Nephron progenitor cell (in vitro differentiated cells): ENCODE results near the gene GPRIN1.

Experiments used
- DNase-seq: peaks from one replicate; pipeline ENCODE4 v3.0.0; 2021
- H3K27ac Mint-ChIP-seq: 2 replicates; pipeline ENCODE4 v1.8.0; 2021; ENCODE audit warnings: mild to moderate bottlenecking, moderate library complexity, mixed read lengths
- H3K27me3 Mint-ChIP-seq: 2 replicates; pipeline ENCODE4 v1.8.0; 2021; ENCODE audit warnings: mild to moderate bottlenecking, low read depth, mixed read lengths; ENCODE audit not compliant: poor library complexity
- H3K36me3 Mint-ChIP-seq: 2 replicates; pipeline ENCODE4 v1.8.0; 2021; ENCODE audit warnings: low read depth, mixed read lengths
- H3K4me1 Mint-ChIP-seq: 2 replicates; pipeline ENCODE4 v1.8.0; 2021; ENCODE audit warnings: mixed read lengths
- H3K4me3 Mint-ChIP-seq: 2 replicates; pipeline ENCODE4 v1.8.0; 2021; ENCODE audit warnings: mild to moderate bottlenecking, moderate library complexity, mixed read lengths
- H3K9me3 Mint-ChIP-seq: 2 replicates; pipeline ENCODE4 v1.8.0; 2021; ENCODE audit warnings: mild to moderate bottlenecking, moderate library complexity, mixed read lengths
- TF ChIP-seq, protein P1 (sequence below): fragments of 200-600 bp; sonication (generic); IDR thresholded peaks from 2 replicates; pipeline ENCODE4 v1.5.0; 2021; ENCODE audit warnings: antibody characterized with exemption

The GPRIN1 gene

DNA sequence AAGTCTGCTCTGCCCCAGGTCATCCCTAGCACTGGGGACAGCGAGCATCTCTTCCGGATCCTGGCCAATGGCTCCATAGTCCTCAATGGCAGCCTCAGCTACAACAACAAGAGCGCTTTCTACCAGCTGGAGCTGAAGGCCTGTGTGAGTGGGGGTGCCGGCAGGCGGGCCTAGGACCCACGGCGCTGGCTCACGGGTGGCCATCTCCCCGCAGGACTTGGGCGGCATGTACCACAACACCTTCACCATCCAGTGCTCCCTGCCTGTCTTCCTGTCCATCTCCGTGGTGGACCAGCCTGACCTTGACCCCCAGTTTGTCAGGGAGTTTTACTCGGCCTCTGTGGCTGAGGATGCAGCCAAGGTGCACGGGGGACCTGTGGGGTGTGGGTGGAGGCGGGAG, 34.9 kb downstream of the GPRIN1 start:
- peaks cover 37% of the 10 kb centered on the region for H3K27me3 Mint-ChIP-seq
- H3K27ac Mint-ChIP-seq, result no peak overlapping the region
- H3K9me3 Mint-ChIP-seq, result no peaks in the 10 kb centered on the region
- peaks cover 35% of the 10 kb centered on the region for H3K4me1 Mint-ChIP-seq
- no peak for DNase-seq
- TF ChIP-seq, protein P1, sequence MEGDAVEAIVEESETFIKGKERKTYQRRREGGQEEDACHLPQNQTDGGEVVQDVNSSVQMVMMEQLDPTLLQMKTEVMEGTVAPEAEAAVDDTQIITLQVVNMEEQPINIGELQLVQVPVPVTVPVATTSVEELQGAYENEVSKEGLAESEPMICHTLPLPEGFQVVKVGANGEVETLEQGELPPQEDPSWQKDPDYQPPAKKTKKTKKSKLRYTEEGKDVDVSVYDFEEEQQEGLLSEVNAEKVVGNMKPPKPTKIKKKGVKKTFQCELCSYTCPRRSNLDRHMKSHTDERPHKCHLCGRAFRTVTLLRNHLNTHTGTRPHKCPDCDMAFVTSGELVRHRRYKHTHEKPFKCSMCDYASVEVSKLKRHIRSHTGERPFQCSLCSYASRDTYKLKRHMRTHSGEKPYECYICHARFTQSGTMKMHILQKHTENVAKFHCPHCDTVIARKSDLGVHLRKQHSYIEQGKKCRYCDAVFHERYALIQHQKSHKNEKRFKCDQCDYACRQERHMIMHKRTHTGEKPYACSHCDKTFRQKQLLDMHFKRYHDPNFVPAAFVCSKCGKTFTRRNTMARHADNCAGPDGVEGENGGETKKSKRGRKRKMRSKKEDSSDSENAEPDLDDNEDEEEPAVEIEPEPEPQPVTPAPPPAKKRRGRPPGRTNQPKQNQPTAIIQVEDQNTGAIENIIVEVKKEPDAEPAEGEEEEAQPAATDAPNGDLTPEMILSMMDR, result no peak
- H3K4me3 Mint-ChIP-seq, result no peak overlapping the region
- H3K36me3 Mint-ChIP-seq, result no peaks in the 10 kb centered on the region

DNA sequence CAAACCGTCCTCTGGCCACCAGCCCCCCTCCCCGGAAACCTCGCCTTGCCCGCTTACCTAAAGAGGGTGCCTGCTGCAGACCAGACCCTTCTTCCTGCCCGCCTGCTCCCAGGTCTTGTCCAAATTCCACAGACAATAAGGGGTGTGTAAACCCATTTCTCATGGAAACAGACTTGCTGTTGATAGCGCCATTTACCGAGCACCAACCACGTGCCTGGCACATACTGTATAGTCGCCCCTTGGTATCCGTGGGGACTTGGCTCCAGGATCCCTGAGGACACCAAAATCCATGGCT, 35.7 kb downstream of the GPRIN1 start:
- Mint-ChIP-seq H3K9me3 (no peaks in the 10 kb centered on the region), H3K4me3 (no peak overlapping the region), H3K4me1 (peaks cover 35% of the 10 kb centered on the region), H3K27me3 (peaks cover 40% of the 10 kb centered on the region), H3K36me3 (no peaks in the 10 kb centered on the region), H3K27ac (no peak overlapping the region)
- TF ChIP-seq, protein P1, result no peak
- no peak for DNase-seq

- peaks cover 38% of the 10 kb centered on the region for H3K27me3 Mint-ChIP-seq
- H3K4me1 Mint-ChIP-seq, result peaks cover 35% of the 10 kb centered on the region
- TF ChIP-seq, protein P1, result peak; percentile 80
- H3K27ac Mint-ChIP-seq, result no peak overlapping the region
- peak; percentile 86 for DNase-seq
- H3K4me3 Mint-ChIP-seq, result no peak overlapping the region
- H3K36me3 Mint-ChIP-seq, result no peaks in the 10 kb centered on the region
- no peaks in the 10 kb centered on the region for H3K9me3 Mint-ChIP-seq
Measured at GRCh38 chr5:176573564-176574296, 36.2 kb downstream of the GPRIN1 start.

- H3K36me3 Mint-ChIP-seq, result no peaks in the 10 kb centered on the region
- DNase-seq, result no peak
- TF ChIP-seq, protein P1, result no peak
- peaks cover under 1% of the 10 kb centered on the region for H3K4me1 Mint-ChIP-seq
- no peaks in the 10 kb centered on the region for H3K9me3 Mint-ChIP-seq
- H3K27me3 Mint-ChIP-seq, result peaks cover 37% of the 10 kb centered on the region
- no peak overlapping the region for H3K27ac Mint-ChIP-seq
- no peak overlapping the region for H3K4me3 Mint-ChIP-seq
Measured at GRCh38 chr5:176570044-176570443, 39.9 kb downstream of the GPRIN1 start.

- H3K27me3 Mint-ChIP-seq, result peaks cover 31% of the 10 kb centered on the region
- DNase-seq, result no peak
- H3K9me3 Mint-ChIP-seq, result no peaks in the 10 kb centered on the region
- TF ChIP-seq, protein P1, result no peak
- H3K4me1 Mint-ChIP-seq, result no peaks in the 10 kb centered on the region
- no peak overlapping the region for H3K4me3 Mint-ChIP-seq
- H3K27ac Mint-ChIP-seq, result no peak overlapping the region
- no peaks in the 10 kb centered on the region for H3K36me3 Mint-ChIP-seq
Measured at GRCh38 chr5:176568657-176569056, 41.3 kb downstream of the GPRIN1 start.

DNA sequence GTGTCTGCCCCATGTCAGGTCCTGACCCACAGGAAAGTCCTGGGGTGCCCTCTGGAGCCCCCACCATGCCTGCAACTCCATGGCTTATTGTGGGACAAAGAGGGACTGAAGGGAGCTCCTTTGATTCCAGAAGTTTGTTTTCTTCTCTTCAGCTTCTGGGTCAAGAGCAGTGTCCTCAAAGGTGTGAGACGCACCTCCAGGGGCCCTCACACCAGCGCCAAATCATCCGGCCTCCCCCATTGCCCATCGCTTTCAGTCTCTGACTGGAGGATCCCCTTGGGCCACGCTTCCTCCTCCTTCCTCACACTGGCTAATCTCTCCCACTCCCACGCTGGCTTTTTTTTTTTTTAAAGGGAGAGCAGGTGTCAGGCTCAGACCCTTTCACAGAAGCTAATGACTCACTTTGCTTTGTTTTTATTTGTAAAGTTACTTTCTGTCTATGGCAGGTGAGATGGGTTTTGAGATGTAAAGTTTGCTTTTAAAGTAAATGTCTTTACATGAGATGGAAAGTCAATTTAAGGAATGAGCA, 44.1 kb downstream of the GPRIN1 start:
- TF ChIP-seq, protein P1, result no peak
- Mint-ChIP-seq H3K27ac (no peak overlapping the region), H3K36me3 (no peaks in the 10 kb centered on the region), H3K4me1 (peaks cover 6% of the 10 kb centered on the region), H3K4me3 (no peak overlapping the region), H3K9me3 (no peaks in the 10 kb centered on the region), H3K27me3 (peaks cover 19% of the 10 kb centered on the region)
- DNase-seq, result no peak
